Memory B cell (primary cell): Measurements from ENCODE around the gene SOX11.
"Not testable (repeated sequence)": the region's sequence is repeated elsewhere in the genome, so short reads cannot be mapped to it uniquely, and the experiment has no call there.

Source experiments
- ATAC-seq: fragments of 150-1000 bp; cut with Tn5 transposase; 2 replicates; pipeline ENCODE4 v1.10.0; 2021; ENCODE audit warnings: low read depth, mild to moderate bottlenecking, moderate library complexity
- DNase-seq, 2 donors: peaks; one replicate each; pipeline ENCODE4 v3.0.0; 2022; ENCODE audit warnings: low spot score in 2 of 2
- H3K27ac Mint-ChIP-seq: one replicate; pipeline ENCODE4 v1.8.0; 2022; ENCODE audit warnings: mild to moderate bottlenecking, moderate library complexity, mixed read lengths
- H3K27me3 Mint-ChIP-seq: one replicate; pipeline ENCODE4 v1.8.0; 2022; ENCODE audit warnings: mixed read lengths
- H3K36me3 Mint-ChIP-seq: one replicate; pipeline ENCODE4 v1.8.0; 2022; ENCODE audit warnings: mild to moderate bottlenecking, mixed read lengths
- H3K4me1 Mint-ChIP-seq: one replicate; pipeline ENCODE4 v1.8.0; 2022; ENCODE audit warnings: mixed read lengths
- H3K4me3 Mint-ChIP-seq: one replicate; pipeline ENCODE4 v1.8.0; 2022; ENCODE audit warnings: mild to moderate bottlenecking, moderate library complexity, mixed read lengths
- H3K9me3 Mint-ChIP-seq: one replicate; pipeline ENCODE4 v1.8.0; 2022; ENCODE audit warnings: mixed read lengths

Gene SOX11

GRCh38 chr2:5691985-5692529 lies at the start of gene SOX11:
Gene SOX11 (plus strand): TSS chr2:5692384. CDS start chr2:5692722, 338 bp downstream.
- DNase-seq (no peak), ATAC-seq (no peak)
- peaks cover 18% of the 10 kb centered on the region for H3K27me3 Mint-ChIP-seq
- peaks cover 4% of the 10 kb centered on the region for H3K9me3 Mint-ChIP-seq
- peaks cover 8% of the 10 kb centered on the region for H3K4me1 Mint-ChIP-seq
- H3K27ac Mint-ChIP-seq, result peak within 1 kb of the TSS; percentile 48
- H3K36me3 Mint-ChIP-seq, result peaks cover 9% of the 10 kb centered on the region
- peak within 1 kb of the TSS; percentile 67 for H3K4me3 Mint-ChIP-seq

GRCh38 chr2:5652734-5653133 lies 39.5 kb upstream of the SOX11 start:
- not testable (repeated sequence) for H3K27me3 Mint-ChIP-seq, H3K36me3 Mint-ChIP-seq, DNase-seq

GRCh38 chr2:5653756-5654155 lies 38.4 kb upstream of the SOX11 start:
- H3K4me3 Mint-ChIP-seq, DNase-seq, H3K27ac Mint-ChIP-seq, H3K4me1 Mint-ChIP-seq, ATAC-seq, H3K36me3 Mint-ChIP-seq, H3K9me3 Mint-ChIP-seq, H3K27me3 Mint-ChIP-seq: not testable (repeated sequence)

More at GRCh38 chr2:5652734-5653133, 39.5 kb upstream of the SOX11 start:
- H3K9me3 Mint-ChIP-seq, H3K4me3 Mint-ChIP-seq, H3K4me1 Mint-ChIP-seq, ATAC-seq, H3K27ac Mint-ChIP-seq: not testable (repeated sequence)

- peaks cover 2% of the 10 kb centered on the region for H3K27me3 Mint-ChIP-seq
- H3K9me3 Mint-ChIP-seq, result no peaks in the 10 kb centered on the region
- DNase-seq (no peak), ATAC-seq (no peak)
- no peak overlapping the region for H3K27ac Mint-ChIP-seq
- no peaks in the 10 kb centered on the region for H3K36me3 Mint-ChIP-seq
- H3K4me3 Mint-ChIP-seq, result no peak overlapping the region
- peaks cover 7% of the 10 kb centered on the region for H3K4me1 Mint-ChIP-seq
These were observed 35.0 kb upstream of the SOX11 start for GRCh38 chr2:5657231-5657630.

- H3K36me3 Mint-ChIP-seq, result no peaks in the 10 kb centered on the region
- DNase-seq, result no peak
- peaks cover 2% of the 10 kb centered on the region for H3K27me3 Mint-ChIP-seq
- no peak for ATAC-seq
- H3K4me1 Mint-ChIP-seq, result peaks cover 7% of the 10 kb centered on the region
- no peak overlapping the region for H3K4me3 Mint-ChIP-seq
- no peaks in the 10 kb centered on the region for H3K9me3 Mint-ChIP-seq
- H3K27ac Mint-ChIP-seq, result no peak overlapping the region
These were observed 31.6 kb upstream of the SOX11 start for GRCh38 chr2:5660591-5660990.

- no peak for ATAC-seq
- H3K9me3 Mint-ChIP-seq, result no peaks in the 10 kb centered on the region
- no peak overlapping the region for H3K4me3 Mint-ChIP-seq
- no peak for DNase-seq
- peaks cover 7% of the 10 kb centered on the region for H3K4me1 Mint-ChIP-seq
- no peak overlapping the region for H3K27ac Mint-ChIP-seq
- no peaks in the 10 kb centered on the region for H3K36me3 Mint-ChIP-seq
- peaks cover 2% of the 10 kb centered on the region for H3K27me3 Mint-ChIP-seq
These were observed 30.8 kb upstream of the SOX11 start for GRCh38 chr2:5661362-5661761.

- Mint-ChIP-seq H3K36me3 (no peaks in the 10 kb centered on the region), H3K4me3 (no peak overlapping the region), H3K9me3 (no peaks in the 10 kb centered on the region), H3K27me3 (no peaks in the 10 kb centered on the region), H3K4me1 (peaks cover 7% of the 10 kb centered on the region), H3K27ac (no peak overlapping the region)
- ATAC-seq (no peak), DNase-seq (no peak)
These were observed 27.9 kb upstream of the SOX11 start for GRCh38 chr2:5664278-5664681.

GRCh38 chr2:5665066-5665465 lies 27.1 kb upstream of the SOX11 start:
- ATAC-seq, result no peak
- H3K27ac Mint-ChIP-seq, result no peak overlapping the region
- peaks cover 7% of the 10 kb centered on the region for H3K4me1 Mint-ChIP-seq
- no peaks in the 10 kb centered on the region for H3K27me3 Mint-ChIP-seq
- H3K36me3 Mint-ChIP-seq, result no peaks in the 10 kb centered on the region
- H3K4me3 Mint-ChIP-seq, result no peak overlapping the region
- DNase-seq, result no peak
- no peaks in the 10 kb centered on the region for H3K9me3 Mint-ChIP-seq

GRCh38 chr2:5666798-5667197 lies 25.4 kb upstream of the SOX11 start:
- H3K4me3 Mint-ChIP-seq, result no peak overlapping the region
- no peaks in the 10 kb centered on the region for H3K36me3 Mint-ChIP-seq
- no peak for DNase-seq
- ATAC-seq, result no peak
- H3K9me3 Mint-ChIP-seq, result no peaks in the 10 kb centered on the region
- no peaks in the 10 kb centered on the region for H3K27me3 Mint-ChIP-seq
- H3K27ac Mint-ChIP-seq, result no peak overlapping the region
- no peaks in the 10 kb centered on the region for H3K4me1 Mint-ChIP-seq

GRCh38 chr2:5667655-5668054 lies 24.5 kb upstream of the SOX11 start:
- not testable (repeated sequence) for DNase-seq, H3K9me3 Mint-ChIP-seq, H3K27ac Mint-ChIP-seq, ATAC-seq, H3K4me1 Mint-ChIP-seq, H3K4me3 Mint-ChIP-seq, H3K27me3 Mint-ChIP-seq, H3K36me3 Mint-ChIP-seq

GRCh38 chr2:5668682-5669250 lies 23.4 kb upstream of the SOX11 start:
- Mint-ChIP-seq H3K4me3 (no peak overlapping the region), H3K27me3 (peaks cover 3% of the 10 kb centered on the region), H3K27ac (no peak overlapping the region), H3K36me3 (no peaks in the 10 kb centered on the region), H3K4me1 (no peaks in the 10 kb centered on the region), H3K9me3 (no peaks in the 10 kb centered on the region)
- no peak for DNase-seq
- ATAC-seq, result no peak

- DNase-seq (no peak), ATAC-seq (no peak)
- H3K9me3 Mint-ChIP-seq, result peaks cover 1% of the 10 kb centered on the region
- no peaks in the 10 kb centered on the region for H3K4me1 Mint-ChIP-seq
- H3K27me3 Mint-ChIP-seq, result peaks cover 10% of the 10 kb centered on the region
- H3K4me3 Mint-ChIP-seq, result no peak overlapping the region
- H3K27ac Mint-ChIP-seq, result no peak overlapping the region
- no peaks in the 10 kb centered on the region for H3K36me3 Mint-ChIP-seq
These were observed 19.4 kb upstream of the SOX11 start for GRCh38 chr2:5672749-5673144.

GRCh38 chr2:5673145-5674025 lies 18.8 kb upstream of the SOX11 start:
- Mint-ChIP-seq H3K36me3 (no peaks in the 10 kb centered on the region), H3K27ac (no peak overlapping the region), H3K9me3 (peaks cover 1% of the 10 kb centered on the region), H3K4me3 (no peak overlapping the region), H3K4me1 (no peaks in the 10 kb centered on the region), H3K27me3 (peaks cover 10% of the 10 kb centered on the region)
- DNase-seq (no peak), ATAC-seq (no peak)

GRCh38 chr2:5674026-5674340 lies 18.2 kb upstream of the SOX11 start:
- Mint-ChIP-seq H3K4me1 (no peaks in the 10 kb centered on the region), H3K9me3 (peaks cover 1% of the 10 kb centered on the region), H3K27ac (no peak overlapping the region), H3K36me3 (no peaks in the 10 kb centered on the region), H3K4me3 (no peak overlapping the region), H3K27me3 (peaks cover 10% of the 10 kb centered on the region)
- no peak for DNase-seq
- no peak for ATAC-seq
